AG04449 (cell line): ENCODE results near the gene ZNF32.
"Not testable (repeated sequence)": the region's sequence is repeated elsewhere in the genome, so short reads cannot be mapped to it uniquely, and the experiment has no call there.

ENCODE experiments used
- CTCF ChIA-PET: fragments of 350-600 bp; formaldehyde crosslinking; extraction: SDS; loops from one replicate; lab custom pipeline; 2021; ENCODE audit warnings: antibody characterized with exemption; lab: Yijun Ruan, JAX
- POLR2A ChIA-PET: fragments of 400-600, 350-600 bp; formaldehyde crosslinking; extraction: SDS; loops from one replicate; lab custom pipeline; 2020; ENCODE audit warnings: antibody characterized with exemption, inconsistent platforms; lab: Yijun Ruan, JAX
- DNase-seq: peaks from one replicate; pipeline ENCODE4 v3.0.0-alpha.2; 2010; ENCODE audit warnings: low read depth, low spot score
- H3K4me3 ChIP-seq: 2 replicates; pipeline ENCODE4 v1.5.1; 2011; ENCODE audit warnings: low read depth, mild to moderate bottlenecking, control low read depth, low read length
- CTCF ChIP-seq: IDR thresholded peaks from one replicate; pipeline ENCODE4 v1.5.1; 2011; ENCODE audit warnings: mild to moderate bottlenecking, moderate library complexity, low read length, control low read depth, inconsistent platforms; ENCODE audit not compliant: insufficient read depth; ENCODE audit errors: missing control alignments

The ZNF32 gene

GRCh38 chr10:43605850-43606322, 42.8 kb downstream of the ZNF32 start:
- POLR2A ChIA-PET = no interaction called here

GRCh38 chr10:43601576-43601975, 47.1 kb downstream of the ZNF32 start:
- POLR2A ChIA-PET, H3K4me3 ChIP-seq, DNase-seq, CTCF ChIA-PET: not testable (repeated sequence)

More at GRCh38 chr10:43605850-43606322, 42.8 kb downstream of the ZNF32 start:
- CTCF ChIA-PET = no interaction called here
- no peak for TF ChIP-seq CTCF
- peak overlapping the region; percentile 79 for H3K4me3 ChIP-seq
- DNase-seq = no peak

GRCh38 chr10:43599333-43599732, 49.3 kb downstream of the ZNF32 start:
- no peak for TF ChIP-seq CTCF
- H3K4me3 ChIP-seq = no peak overlapping the region
- DNase-seq = no peak
- CTCF ChIA-PET = no interaction called here
- POLR2A ChIA-PET = no interaction called here

GRCh38 chr10:43598446-43598845, 50.2 kb downstream of the ZNF32 start:
- CTCF ChIA-PET = no interaction called here
- POLR2A ChIA-PET = interaction anchor here (0.8 kb wide), 1 partner anchor 9 kb away, joined by 3 read pairs; no protein-coding TSS in a partner anchor
- no peak overlapping the region for H3K4me3 ChIP-seq
- DNase-seq = no peak
- no peak for TF ChIP-seq CTCF

GRCh38 chr10:43596546-43596945, 52.1 kb downstream of the ZNF32 start:
- TF ChIP-seq CTCF = no peak
- DNase-seq = no peak
- ChIA-PET POLR2A (no interaction called here), CTCF (no interaction called here)
- no peak overlapping the region for H3K4me3 ChIP-seq

- DNase-seq = no peak
- ChIA-PET CTCF (no interaction called here), POLR2A (no interaction called here)
- TF ChIP-seq CTCF = no peak
- no peak overlapping the region for H3K4me3 ChIP-seq
These were observed 52.9 kb downstream of the ZNF32 start for GRCh38 chr10:43595739-43596298.

- peak overlapping the region; percentile 40 for H3K4me3 ChIP-seq
- ChIA-PET POLR2A (no interaction called here), CTCF (no interaction called here)
- TF ChIP-seq CTCF = no peak
- no peak for DNase-seq
These were observed 53.6 kb downstream of the ZNF32 start for GRCh38 chr10:43594944-43595589.
